Measurements from ENCODE around the gene RHOT2.
A peak's percentile ranks its signal among the peaks of the same experiment; 100 is the strongest.
"Not testable (repeated sequence)": the region's sequence is repeated elsewhere in the genome, so short reads cannot be mapped to it uniquely, and the experiment has no call there.

RHOT2 gene

DNA sequence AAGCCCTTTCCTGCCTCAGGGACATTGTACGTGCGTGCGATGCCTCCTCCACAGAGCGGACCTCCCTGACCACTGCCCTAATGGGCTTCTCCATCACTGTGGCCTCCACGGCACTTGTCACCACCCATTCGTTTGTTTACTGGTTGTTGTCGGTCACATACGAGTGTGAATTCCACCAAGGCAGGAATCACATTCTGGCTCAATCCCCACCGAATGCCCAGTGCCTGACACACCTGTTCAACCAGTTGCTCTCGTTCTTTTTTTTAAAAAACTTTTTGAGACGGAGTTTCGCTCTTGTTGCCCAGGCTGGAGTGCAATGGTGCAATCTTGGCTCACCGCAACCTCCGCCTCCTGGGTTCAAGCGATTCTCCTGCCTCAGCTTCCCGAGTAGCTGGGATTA is 23.3 kb downstream of the RHOT2 start:
- 92 to 93% methylated on average over 16 of the region's 16 CpGs for WGBS, 2 experiments
- not testable (repeated sequence) for H3K4me3 ChIP-seq (ENCODE audit: insufficient read depth, low read depth, low read length)
- H3K27me3 ChIP-seq (ENCODE audit: control insufficient read depth, insufficient read depth, low read length, poor library complexity, severe bottlenecking): peaks cover 55% of the 10 kb centered on the region

DNA sequence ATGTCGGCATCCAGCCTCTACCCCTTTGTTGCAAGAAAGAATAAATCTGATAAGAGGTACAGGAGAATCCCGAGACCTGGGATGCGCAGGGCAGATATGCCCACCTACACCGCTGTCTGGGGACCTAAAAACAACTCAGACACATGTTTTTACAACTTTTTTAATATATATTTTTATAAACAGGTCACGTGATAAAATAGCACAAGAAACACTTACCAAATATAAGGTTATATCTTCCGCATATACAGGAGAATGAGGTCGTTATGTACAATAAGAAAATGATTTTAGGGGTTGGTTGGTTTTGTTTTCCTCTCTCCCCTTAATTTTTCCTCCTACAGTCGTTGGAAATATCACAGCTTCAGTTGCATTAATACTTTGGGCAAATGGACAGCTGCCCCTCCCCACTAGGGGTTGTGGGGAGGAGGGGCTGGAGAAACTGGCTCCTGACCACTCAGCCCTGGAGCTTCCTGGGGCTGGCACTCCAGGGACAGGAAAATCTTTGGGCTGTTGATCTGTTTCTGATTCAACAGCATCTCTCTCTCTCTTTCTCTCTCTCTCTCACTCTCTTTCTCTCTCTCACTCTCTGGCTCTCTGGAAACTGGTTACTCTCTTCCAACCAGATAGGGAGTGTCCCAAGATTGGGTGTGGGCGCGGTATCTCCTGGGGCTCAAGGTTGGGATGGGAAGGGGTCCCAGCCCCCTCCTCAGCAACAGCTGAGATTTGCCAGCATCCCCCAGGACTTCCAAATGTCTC is 24.6 kb downstream of the RHOT2 start:
- no peaks in the 10 kb centered on the region for H3K9me3 ChIP-seq (ENCODE audit: control insufficient read depth, low read length)
- peaks cover 18% of the 10 kb centered on the region for H3K4me1 ChIP-seq (ENCODE audit: control insufficient read depth, insufficient read depth, low read length)
- 80 to 81% methylated on average over 6 to 8 of the region's 10 CpGs for WGBS, 2 experiments
- H3K27ac ChIP-seq (ENCODE audit: insufficient read depth, low read depth, low read length, poor library complexity, severe bottlenecking): no peak overlapping the region
- H3K4me3 ChIP-seq (ENCODE audit: insufficient read depth, low read depth, low read length): no peak overlapping the region
- H3K27me3 ChIP-seq (ENCODE audit: control insufficient read depth, insufficient read depth, low read length, poor library complexity, severe bottlenecking): peaks cover 66% of the 10 kb centered on the region
- H3K36me3 ChIP-seq (ENCODE audit: control insufficient read depth, insufficient read depth, low read length): peaks cover 6% of the 10 kb centered on the region

More for the DNA sequence above, 23.3 kb downstream of the RHOT2 start:
- H3K4me1 ChIP-seq (ENCODE audit: control insufficient read depth, insufficient read depth, low read length): peaks cover 18% of the 10 kb centered on the region
- not testable (repeated sequence) for H3K27ac ChIP-seq (ENCODE audit: insufficient read depth, low read depth, low read length, poor library complexity, severe bottlenecking); H3K9me3 ChIP-seq (ENCODE audit: control insufficient read depth, low read length); H3K36me3 ChIP-seq (ENCODE audit: control insufficient read depth, insufficient read depth, low read length)

DNA sequence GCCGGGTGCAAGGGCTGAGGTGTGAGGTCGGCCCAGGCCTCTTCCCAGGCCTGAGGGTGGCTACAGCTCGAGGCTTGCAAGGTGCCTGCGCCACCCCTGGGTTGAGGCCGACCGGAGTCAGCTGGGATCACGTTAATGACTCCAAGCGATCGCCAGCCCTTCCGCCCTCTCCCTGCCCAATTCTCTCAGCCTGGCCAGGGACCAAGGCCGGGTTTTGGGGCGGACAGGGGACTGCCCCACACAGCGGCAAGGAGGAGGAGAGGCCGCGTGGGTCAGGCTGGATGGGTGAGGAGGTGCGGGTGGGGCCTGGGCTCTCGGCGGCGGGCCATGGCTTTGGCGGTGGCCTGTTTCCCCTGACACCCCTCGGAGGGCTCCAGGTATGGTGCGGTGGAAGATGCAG is 25.4 kb downstream of the RHOT2 start:
- peaks cover 75% of the 10 kb centered on the region for H3K27me3 ChIP-seq (ENCODE audit: control insufficient read depth, insufficient read depth, low read length, poor library complexity, severe bottlenecking)
- H3K27ac ChIP-seq (ENCODE audit: insufficient read depth, low read depth, low read length, poor library complexity, severe bottlenecking): no peak overlapping the region

DNA sequence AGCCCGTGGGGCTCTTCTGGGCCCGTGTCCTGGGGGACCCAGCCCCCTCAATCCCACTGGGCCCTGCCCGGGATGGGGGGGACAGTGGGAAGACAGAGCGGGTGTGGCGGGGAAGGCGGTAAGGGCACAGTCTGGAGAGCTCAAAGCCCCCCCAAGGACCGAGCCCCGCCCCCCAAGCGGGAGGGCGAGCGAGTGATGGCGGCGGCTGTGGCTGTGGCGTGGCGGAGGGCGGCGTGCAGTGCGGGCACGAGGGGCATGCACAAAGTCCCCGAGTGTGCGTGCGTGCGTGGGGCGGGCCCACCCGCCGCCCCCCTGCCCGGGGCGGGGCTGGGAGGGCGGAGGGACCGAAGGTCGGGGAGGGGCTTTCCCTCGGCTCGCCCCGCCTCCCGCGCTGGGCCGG is 25.8 kb downstream of the RHOT2 start:
- Histone ChIP-seq H3K9me3 (ENCODE audit: control insufficient read depth, low read length) (no peaks in the 10 kb centered on the region), H3K4me1 (ENCODE audit: control insufficient read depth, insufficient read depth, low read length) (peaks cover 18% of the 10 kb centered on the region), H3K36me3 (ENCODE audit: control insufficient read depth, insufficient read depth, low read length) (no peaks in the 10 kb centered on the region), H3K27ac (ENCODE audit: insufficient read depth, low read depth, low read length, poor library complexity, severe bottlenecking) (no peak overlapping the region), H3K4me3 (ENCODE audit: insufficient read depth, low read depth, low read length) (peak overlapping the region; percentile 25), H3K27me3 (ENCODE audit: control insufficient read depth, insufficient read depth, low read length, poor library complexity, severe bottlenecking) (peaks cover 79% of the 10 kb centered on the region)
- 2 to 4% methylated on average over 37 of the region's 37 CpGs for WGBS, 2 experiments

More for the DNA sequence above, 25.4 kb downstream of the RHOT2 start:
- Histone ChIP-seq H3K4me3 (ENCODE audit: insufficient read depth, low read depth, low read length) (no peak overlapping the region), H3K4me1 (ENCODE audit: control insufficient read depth, insufficient read depth, low read length) (peaks cover 18% of the 10 kb centered on the region), H3K36me3 (ENCODE audit: control insufficient read depth, insufficient read depth, low read length) (no peaks in the 10 kb centered on the region), H3K9me3 (ENCODE audit: control insufficient read depth, low read length) (no peaks in the 10 kb centered on the region)
- WGBS, 2 experiments: 43 to 46% methylated on average over 22 of the region's 22 CpGs

DNA sequence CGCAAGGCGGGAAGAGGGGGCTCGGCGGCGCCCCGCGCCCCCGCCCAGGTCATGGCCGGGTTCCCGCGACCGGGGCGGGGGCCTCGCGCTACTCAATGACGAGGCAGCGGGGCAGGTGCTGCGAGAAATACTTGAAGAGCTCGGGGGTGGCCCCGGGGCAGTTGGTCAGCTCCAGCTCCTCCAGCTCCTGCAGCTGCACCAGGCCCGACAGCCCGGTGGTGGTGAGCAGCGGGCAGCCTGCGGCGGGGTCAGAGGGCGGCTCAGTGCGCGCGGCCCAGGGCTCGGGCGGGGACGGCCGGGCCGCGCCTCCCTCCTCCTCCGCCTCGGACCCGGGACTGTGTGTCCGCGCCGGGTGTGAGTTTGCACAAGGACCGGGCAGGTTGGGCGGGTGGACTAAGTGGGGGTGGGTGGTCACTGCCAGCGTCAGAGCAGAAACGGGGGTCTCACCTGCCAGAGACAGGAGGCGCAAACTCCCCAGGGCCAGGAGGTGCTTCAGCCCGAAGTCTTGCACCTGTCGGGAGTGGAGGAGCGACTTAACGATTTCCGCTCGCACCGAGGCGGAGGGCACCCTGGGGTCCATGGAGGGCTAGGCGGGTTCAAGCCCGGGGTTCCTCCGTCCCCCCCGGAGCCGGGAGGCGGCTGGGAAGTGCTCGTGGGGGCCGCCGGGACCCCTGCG is 26.4 kb downstream of the RHOT2 start:
- Histone ChIP-seq H3K9me3 (ENCODE audit: control insufficient read depth, low read length) (no peaks in the 10 kb centered on the region), H3K4me1 (ENCODE audit: control insufficient read depth, insufficient read depth, low read length) (peaks cover 14% of the 10 kb centered on the region), H3K36me3 (ENCODE audit: control insufficient read depth, insufficient read depth, low read length) (no peaks in the 10 kb centered on the region), H3K27me3 (ENCODE audit: control insufficient read depth, insufficient read depth, low read length, poor library complexity, severe bottlenecking) (peaks cover 84% of the 10 kb centered on the region), H3K4me3 (ENCODE audit: insufficient read depth, low read depth, low read length) (peak overlapping the region; percentile 25), H3K27ac (ENCODE audit: insufficient read depth, low read depth, low read length, poor library complexity, severe bottlenecking) (no peak overlapping the region)
- WGBS, 2 experiments: 3 to 4% methylated on average over 64 of the region's 64 CpGs

DNA sequence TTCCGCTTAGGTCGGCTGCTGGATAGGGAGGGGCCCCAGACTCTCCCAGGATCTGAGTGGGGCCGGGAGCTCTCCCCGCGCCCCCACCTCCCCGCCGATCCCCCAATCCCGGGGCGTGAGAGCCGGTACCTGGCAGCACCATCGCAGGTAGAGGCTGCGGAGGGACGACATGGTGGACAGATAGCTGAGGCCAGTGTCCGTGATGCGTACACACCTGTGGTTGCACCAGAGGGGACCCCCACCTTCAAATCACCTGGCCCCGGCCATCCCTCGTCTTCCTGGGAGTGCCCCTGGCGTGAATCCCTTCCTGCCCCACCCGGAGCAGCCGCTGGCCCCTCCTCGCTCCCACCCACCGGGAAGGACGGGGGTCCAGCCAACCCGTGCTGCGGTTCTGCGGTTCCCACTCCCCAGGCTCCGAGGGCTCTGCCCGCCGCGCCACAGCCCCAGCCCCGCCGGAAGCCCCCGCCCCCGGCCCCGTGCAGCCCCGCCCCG is 27.0 kb downstream of the RHOT2 start:
- no peaks in the 10 kb centered on the region for H3K36me3 ChIP-seq (ENCODE audit: control insufficient read depth, insufficient read depth, low read length)
- H3K9me3 ChIP-seq (ENCODE audit: control insufficient read depth, low read length): no peaks in the 10 kb centered on the region
- WGBS, 2 experiments: 3 to 4% methylated on average over 37 of the region's 37 CpGs
- H3K27ac ChIP-seq (ENCODE audit: insufficient read depth, low read depth, low read length, poor library complexity, severe bottlenecking): no peak overlapping the region
- peaks cover 11% of the 10 kb centered on the region for H3K4me1 ChIP-seq (ENCODE audit: control insufficient read depth, insufficient read depth, low read length)
- peak overlapping the region; percentile 25 for H3K4me3 ChIP-seq (ENCODE audit: insufficient read depth, low read depth, low read length)
- H3K27me3 ChIP-seq (ENCODE audit: control insufficient read depth, insufficient read depth, low read length, poor library complexity, severe bottlenecking): peaks cover 90% of the 10 kb centered on the region

DNA sequence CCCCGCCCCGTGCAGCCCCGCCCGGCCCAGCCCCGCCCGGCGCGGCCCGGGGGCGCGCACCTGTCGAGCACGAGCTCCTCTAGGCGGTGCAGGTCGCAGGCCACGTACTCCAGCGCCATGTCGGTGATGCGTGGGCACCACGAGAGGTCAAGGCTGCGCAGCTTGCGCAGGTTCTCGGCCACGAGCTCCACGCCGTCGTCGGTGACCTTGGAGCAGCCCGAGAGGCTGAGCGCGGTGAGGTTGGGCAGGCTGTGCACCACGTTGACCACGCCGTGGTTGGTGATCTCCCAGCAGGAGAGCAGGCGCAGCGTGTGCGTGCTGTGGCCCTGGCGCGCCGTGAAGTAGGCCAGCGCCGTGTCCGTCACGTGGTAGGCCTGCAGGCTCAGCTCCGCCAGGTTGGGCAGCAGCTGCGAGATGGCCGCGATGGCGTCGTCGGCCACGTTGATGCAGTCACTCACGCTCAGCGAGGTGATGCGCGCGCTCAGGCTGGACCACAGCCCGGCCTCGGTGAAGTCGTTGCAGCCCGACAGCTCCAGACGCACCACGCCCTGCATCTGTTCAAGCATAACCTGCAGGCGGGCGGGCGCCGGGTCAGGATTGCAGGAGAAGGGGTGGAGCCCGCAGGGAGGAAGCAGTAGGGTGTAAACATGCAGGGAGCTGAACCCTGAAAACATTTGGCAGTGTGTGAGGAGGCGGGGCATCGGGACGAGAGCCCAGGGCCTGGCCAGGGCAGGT is 27.6 kb downstream of the RHOT2 start:
- Histone ChIP-seq H3K27me3 (ENCODE audit: control insufficient read depth, insufficient read depth, low read length, poor library complexity, severe bottlenecking) (peaks cover 96% of the 10 kb centered on the region), H3K9me3 (ENCODE audit: control insufficient read depth, low read length) (no peaks in the 10 kb centered on the region), H3K4me3 (ENCODE audit: insufficient read depth, low read depth, low read length) (no peak overlapping the region), H3K27ac (ENCODE audit: insufficient read depth, low read depth, low read length, poor library complexity, severe bottlenecking) (no peak overlapping the region), H3K4me1 (ENCODE audit: control insufficient read depth, insufficient read depth, low read length) (peaks cover 11% of the 10 kb centered on the region), H3K36me3 (ENCODE audit: control insufficient read depth, insufficient read depth, low read length) (no peaks in the 10 kb centered on the region)
- WGBS, 2 experiments: 12 to 13% methylated on average over 71 of the region's 71 CpGs

DNA sequence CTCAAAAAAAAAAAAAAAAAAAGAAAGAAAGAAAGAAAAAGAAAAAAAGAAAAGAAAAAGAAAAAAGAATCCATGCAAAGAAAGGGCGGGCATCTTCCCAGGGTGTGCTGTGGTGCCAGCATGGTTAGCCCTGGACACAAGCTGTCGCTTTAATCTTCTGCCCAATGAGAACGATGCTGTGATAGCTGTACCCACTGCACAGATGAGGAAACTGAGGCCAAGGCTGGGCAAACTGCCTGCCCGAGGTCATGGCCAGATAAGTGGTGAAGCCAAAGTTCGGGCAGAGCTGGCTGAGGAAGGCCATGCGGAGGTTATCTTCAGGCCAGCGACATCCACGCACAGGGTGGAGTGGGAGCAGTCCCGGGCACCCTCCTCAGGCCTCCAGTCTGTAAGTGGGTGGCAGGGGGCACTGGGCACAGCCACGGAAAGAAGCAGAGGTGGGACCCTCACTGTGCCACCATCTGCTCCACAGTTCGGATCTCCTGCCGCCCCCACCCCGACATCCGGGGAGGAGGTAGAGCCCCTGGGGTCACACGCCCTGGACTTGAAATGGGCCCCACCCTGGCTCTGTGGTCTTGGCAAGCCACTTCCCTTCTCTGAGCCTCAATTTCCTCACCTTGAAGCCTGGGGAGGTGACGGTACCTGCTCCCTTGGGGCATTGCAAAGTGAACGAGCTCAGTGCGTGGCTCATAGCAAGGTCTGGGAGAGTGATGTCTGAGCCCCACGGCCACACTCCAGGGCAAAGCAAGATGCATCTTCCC is 31.2 kb downstream of the RHOT2 start:
- Histone ChIP-seq H3K36me3 (ENCODE audit: control insufficient read depth, insufficient read depth, low read length) (no peaks in the 10 kb centered on the region), H3K27ac (ENCODE audit: insufficient read depth, low read depth, low read length, poor library complexity, severe bottlenecking) (no peak overlapping the region), H3K4me3 (ENCODE audit: insufficient read depth, low read depth, low read length) (no peak overlapping the region), H3K27me3 (ENCODE audit: control insufficient read depth, insufficient read depth, low read length, poor library complexity, severe bottlenecking) (peaks cover 99% of the 10 kb centered on the region), H3K9me3 (ENCODE audit: control insufficient read depth, low read length) (no peaks in the 10 kb centered on the region), H3K4me1 (ENCODE audit: control insufficient read depth, insufficient read depth, low read length) (peaks cover 10% of the 10 kb centered on the region)
- 77 to 79% methylated on average over 19 of the region's 19 CpGs for WGBS, 2 experiments

DNA sequence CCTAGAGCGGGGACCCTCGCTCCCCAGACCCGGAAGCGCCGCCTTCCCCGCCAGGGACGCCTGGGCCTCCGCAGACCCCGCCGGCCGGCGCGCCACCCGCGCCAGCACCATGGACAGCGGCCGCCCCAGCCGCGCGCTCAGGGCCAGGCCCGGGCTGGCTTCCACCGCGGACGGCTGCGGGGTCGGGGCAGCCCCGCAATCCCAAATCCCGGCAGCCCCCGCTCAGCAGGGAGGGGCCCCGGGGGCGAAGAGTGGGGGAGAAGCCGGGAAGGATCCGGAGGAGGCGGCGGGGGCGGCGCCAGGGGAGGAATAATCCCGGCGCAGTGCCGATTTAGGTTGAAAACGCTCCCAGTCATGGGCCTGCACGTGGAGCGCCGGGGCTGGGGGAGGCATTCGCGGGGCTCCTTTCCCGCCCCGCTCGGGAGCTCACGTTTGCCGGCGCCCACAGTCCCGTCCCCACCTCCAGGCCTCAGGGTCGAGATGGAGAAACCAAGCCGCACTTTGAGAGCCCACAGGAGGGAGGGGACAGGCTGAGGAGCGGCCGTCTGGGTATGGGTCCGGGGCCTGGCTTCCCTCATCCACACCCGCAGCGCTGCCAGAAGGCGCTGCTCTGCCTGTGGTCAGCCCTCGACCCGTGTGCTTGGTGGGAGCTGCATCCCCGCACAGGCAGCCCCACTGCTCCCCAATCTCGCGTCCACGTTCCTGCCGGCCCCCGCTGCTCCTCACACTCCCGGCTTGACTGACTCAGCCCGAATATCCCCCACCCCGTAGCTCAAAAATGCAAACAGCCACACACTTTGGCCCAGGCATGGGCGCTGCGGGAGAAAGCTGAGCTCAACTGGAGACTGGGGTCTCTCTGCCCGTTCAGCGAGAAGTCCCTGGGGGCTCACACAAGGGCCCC is 33.0 kb downstream of the RHOT2 start:
- Histone ChIP-seq H3K4me1 (ENCODE audit: control insufficient read depth, insufficient read depth, low read length) (peaks cover 5% of the 10 kb centered on the region), H3K27me3 (ENCODE audit: control insufficient read depth, insufficient read depth, low read length, poor library complexity, severe bottlenecking) (peaks cover 99% of the 10 kb centered on the region), H3K4me3 (ENCODE audit: insufficient read depth, low read depth, low read length) (no peak overlapping the region), H3K9me3 (ENCODE audit: control insufficient read depth, low read length) (no peaks in the 10 kb centered on the region), H3K36me3 (ENCODE audit: control insufficient read depth, insufficient read depth, low read length) (no peaks in the 10 kb centered on the region), H3K27ac (ENCODE audit: insufficient read depth, low read depth, low read length, poor library complexity, severe bottlenecking) (no peak overlapping the region)
- 7 to 8% methylated on average over 76 of the region's 76 CpGs for WGBS, 2 experiments
